Mesenchymal stem cell (in vitro differentiated cells and primary cell): Measurements from ENCODE around the gene KRTAP5-1.

Experiments used
- DNase-seq: peaks from one replicate; pipeline ENCODE4 v3.0.0-alpha.2; 2013
- H2AFZ ChIP-seq: one replicate; pipeline ENCODE4 v1.6.1; 2013; ENCODE audit warnings: low read depth, mild to moderate bottlenecking, control low read depth, inconsistent platforms, low read length, moderate library complexity
- H2AK5ac ChIP-seq: 2 replicates; pipeline ENCODE4 v1.6.1; 2013; ENCODE audit warnings: low read length, moderate library complexity, mild to moderate bottlenecking, inconsistent platforms; ENCODE audit not compliant: severe bottlenecking
- H2BK120ac ChIP-seq: one replicate; pipeline ENCODE4 v1.6.1; 2013; ENCODE audit warnings: low read depth, mild to moderate bottlenecking, inconsistent platforms, low read length, moderate library complexity
- H2BK12ac ChIP-seq, 2 experiments: one replicate each; pipeline ENCODE4 v1.6.1; 2013; ENCODE audit warnings: inconsistent platforms in 2 of 2, low read length in 2 of 2, mild to moderate bottlenecking in 2 of 2, moderate library complexity in 2 of 2, control low read depth in 1 of 2
- H2BK15ac ChIP-seq: one replicate; pipeline ENCODE4 v1.6.1; 2013; ENCODE audit warnings: mild to moderate bottlenecking, low read depth, inconsistent platforms; ENCODE audit not compliant: poor library complexity, severe bottlenecking
- H2BK5ac ChIP-seq: 2 replicates; pipeline ENCODE4 v1.6.1; 2013; ENCODE audit warnings: low read depth, mild to moderate bottlenecking, low read length, control low read depth, inconsistent platforms; ENCODE audit not compliant: poor library complexity, severe bottlenecking
- H3K14ac ChIP-seq, 2 experiments: one replicate each; pipeline ENCODE4 v1.6.1; 2013; ENCODE audit warnings: inconsistent platforms in 2 of 2, low read length in 2 of 2, control low read depth in 1 of 2, mild to moderate bottlenecking in 1 of 2, moderate library complexity in 1 of 2
- H3K18ac ChIP-seq, 2 experiments: one replicate each; pipeline ENCODE4 v1.6.1; 2013; ENCODE audit warnings: inconsistent platforms in 2 of 2, low read length in 2 of 2, control low read depth in 1 of 2, low read depth in 1 of 2, mild to moderate bottlenecking in 1 of 2
- H3K23ac ChIP-seq, 2 experiments: one replicate each; pipeline ENCODE4 v1.6.1; 2013; ENCODE audit warnings: inconsistent platforms in 2 of 2, low read length in 2 of 2, mild to moderate bottlenecking in 2 of 2, moderate library complexity in 2 of 2, control low read depth in 1 of 2
- H3K27ac ChIP-seq: 2 replicates; pipeline ENCODE4 v1.5.1; 2013; ENCODE audit warnings: mild to moderate bottlenecking, moderate library complexity, low read length, control low read depth, inconsistent platforms; ENCODE audit not compliant: poor library complexity, severe bottlenecking
- H3K27me3 ChIP-seq, 2 experiments: 2 replicates each; pipeline versions ENCODE4 v1.6.1 to v1.7.0; 2013; ENCODE audit warnings: low read length in 2 of 2, mild to moderate bottlenecking in 2 of 2, moderate library complexity in 2 of 2, control low read depth in 1 of 2, inconsistent platforms in 1 of 2; ENCODE audit not compliant: control insufficient read depth in 1 of 2, insufficient read depth in 1 of 2
- H3K36me3 ChIP-seq, 2 experiments: 2 replicates each; pipeline versions ENCODE4 v1.6.1 to v1.7.0; 2013; ENCODE audit warnings: low read length in 2 of 2, control low read depth in 1 of 2, inconsistent platforms in 1 of 2, low read depth in 1 of 2, mild to moderate bottlenecking in 1 of 2; ENCODE audit not compliant: insufficient read depth in 2 of 2, control insufficient read depth in 1 of 2
- H3K4ac ChIP-seq, 2 experiments: one replicate each; pipeline ENCODE4 v1.6.1; 2013; ENCODE audit warnings: inconsistent platforms in 2 of 2, low read length in 2 of 2, mild to moderate bottlenecking in 2 of 2, moderate library complexity in 2 of 2, control low read depth in 1 of 2, low read depth in 1 of 2
- H3K4me1 ChIP-seq: 2 replicates; pipeline ENCODE4 v1.6.1; 2013; ENCODE audit warnings: low read depth, low read length, control low read depth; ENCODE audit not compliant: control insufficient read depth, insufficient read depth
- H3K4me2 ChIP-seq: 2 replicates; pipeline ENCODE4 v1.6.1; 2013; ENCODE audit warnings: low read length, mild to moderate bottlenecking, inconsistent platforms; ENCODE audit not compliant: poor library complexity, severe bottlenecking
- H3K4me3 ChIP-seq, 2 experiments: 2 replicates each; pipeline versions ENCODE4 v1.5.1 to v1.7.0; 2013; ENCODE audit warnings: low read length in 2 of 2, mild to moderate bottlenecking in 2 of 2, control low read depth in 1 of 2, low read depth in 1 of 2; ENCODE audit not compliant: insufficient read depth in 1 of 2
- H3K79me1 ChIP-seq: replicated peaks from 2 replicates; pipeline ENCODE4 v1.6.1; 2013; ENCODE audit warnings: mild to moderate bottlenecking, control low read depth, low read length, inconsistent platforms; ENCODE audit not compliant: poor library complexity, severe bottlenecking
- H3K9ac ChIP-seq: 2 replicates; pipeline ENCODE4 v1.7.0; 2013; ENCODE audit warnings: mild to moderate bottlenecking, low read length, moderate library complexity
- H3K9me3 ChIP-seq: 2 replicates; pipeline ENCODE4 v1.7.0; 2013; ENCODE audit warnings: mild to moderate bottlenecking, low read length; ENCODE audit not compliant: control insufficient read depth
- H4K8ac ChIP-seq: one replicate; pipeline ENCODE4 v1.6.1; 2013; ENCODE audit warnings: inconsistent platforms, mild to moderate bottlenecking, low read length, moderate library complexity
- H4K91ac ChIP-seq: one replicate; pipeline ENCODE4 v1.6.1; 2013; ENCODE audit warnings: mild to moderate bottlenecking, low read length, inconsistent platforms
- WGBS: methylation state at CpG from one replicate; pipeline ENCODE4 v1.1.7; 2013; ENCODE audit warnings: mixed read lengths; 5-methylcytosine and 5-hydroxymethylcytosine counted together

KRTAP5-1 gene

DNA sequence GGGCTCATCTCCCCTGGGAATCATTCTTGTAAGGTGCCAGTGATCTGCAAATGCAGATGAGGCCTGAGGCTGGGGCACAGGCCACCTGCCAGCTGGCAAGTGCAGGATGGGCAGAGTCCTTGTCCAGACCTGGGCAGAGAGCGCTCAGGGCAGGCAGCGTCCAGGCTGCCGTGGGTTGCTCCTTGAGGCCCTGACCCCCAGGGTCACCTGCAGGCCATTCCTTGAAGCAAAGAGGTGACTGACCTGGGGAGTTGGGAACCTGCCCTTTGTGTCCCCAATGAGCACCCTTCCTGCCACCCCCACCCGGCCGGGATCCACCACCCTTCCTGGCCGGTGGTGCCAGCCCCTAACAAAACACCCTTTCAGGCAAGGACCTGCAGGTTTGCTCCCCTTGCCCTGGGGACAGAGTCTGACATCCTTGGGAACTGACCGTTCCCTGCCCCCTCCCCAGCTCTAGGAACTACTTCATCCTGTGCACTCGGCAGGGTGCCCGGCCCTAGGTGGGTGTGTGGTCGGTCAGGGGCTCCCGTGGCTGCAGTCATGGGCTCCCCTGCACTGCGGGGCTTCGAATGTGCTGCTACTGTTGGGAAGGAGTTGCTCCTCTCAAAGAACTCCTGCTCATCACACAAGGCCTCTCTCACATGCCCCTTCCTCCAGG is 41.3 kb downstream of the KRTAP5-1 start:
- Histone ChIP-seq H3K23ac (no peak overlapping the region), H2BK120ac (no peak overlapping the region), H3K14ac (no peak overlapping the region), H4K91ac (no peak overlapping the region), H2BK15ac (no peak overlapping the region), H3K9ac (no peak overlapping the region), H3K4me2 (no peak overlapping the region), H3K27me3 (peaks cover 75 to 76% of the 10 kb centered on the region in 2 experiments), H3K4me1 (peaks cover 17% of the 10 kb centered on the region), H3K27ac (no peak overlapping the region), H2BK5ac (no peak overlapping the region), H3K36me3 (no peaks in the 10 kb centered on the region), H3K4ac (no peak overlapping the region), H3K9me3 (no peaks in the 10 kb centered on the region), H3K18ac (no peak overlapping the region), H2BK12ac (no peak overlapping the region), H2AK5ac (no peak overlapping the region), H4K8ac (no peak overlapping the region), H2AFZ (no peak overlapping the region), H3K4me3 (no peak overlapping the region), H3K79me1 (no peaks in the 10 kb centered on the region)
- DNase-seq: no peak
- 82% methylated on average over 13 of the region's 13 CpGs for WGBS

DNA sequence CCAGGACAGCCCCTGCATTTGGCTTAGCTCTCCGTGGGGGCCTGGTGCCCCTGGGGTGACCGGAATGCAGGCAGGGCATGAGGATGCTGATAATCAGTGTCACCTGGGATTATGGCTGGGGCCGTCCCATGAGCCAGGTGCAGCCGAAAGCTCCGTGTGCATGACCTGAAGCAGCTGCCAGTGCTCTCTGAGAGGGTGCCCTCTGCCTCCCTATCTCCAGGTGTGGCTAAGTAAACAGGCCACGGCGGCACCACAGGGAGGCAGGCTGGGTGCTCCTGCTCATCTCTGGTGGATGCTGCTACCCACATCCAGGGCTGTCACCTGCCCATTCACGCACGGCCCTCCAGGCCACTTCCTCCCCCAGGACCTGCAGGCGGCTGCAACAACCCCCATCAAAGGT is 42.8 kb downstream of the KRTAP5-1 start:
- peaks cover 8% of the 10 kb centered on the region for H3K4me1 ChIP-seq
- H2BK5ac ChIP-seq: no peak overlapping the region
- H3K14ac ChIP-seq: no peak overlapping the region
- no peak overlapping the region for H3K23ac ChIP-seq
- peaks cover 66 to 79% of the 10 kb centered on the region in 2 experiments for H3K27me3 ChIP-seq
- H3K36me3 ChIP-seq: no peaks in the 10 kb centered on the region
- 68% methylated on average over 10 of the region's 10 CpGs for whole genome bisulfite sequencing
- no peak overlapping the region for H3K4me2 ChIP-seq
- peaks cover 2% of the 10 kb centered on the region for H3K79me1 ChIP-seq
- no peak overlapping the region for H3K27ac ChIP-seq
- no peak overlapping the region for H2AK5ac ChIP-seq
- no peak overlapping the region for H2BK12ac ChIP-seq
- no peak overlapping the region for H3K9ac ChIP-seq
- H4K8ac ChIP-seq: no peak overlapping the region
- H2AFZ ChIP-seq: no peak overlapping the region
- no peak overlapping the region for H3K18ac ChIP-seq
- no peak for DNase-seq
- no peak overlapping the region for H4K91ac ChIP-seq
- H2BK15ac ChIP-seq: no peak overlapping the region
- no peak overlapping the region for H3K4me3 ChIP-seq
- H3K9me3 ChIP-seq: peaks cover 7% of the 10 kb centered on the region
- H2BK120ac ChIP-seq: no peak overlapping the region
- no peak overlapping the region for H3K4ac ChIP-seq

- Histone ChIP-seq H3K18ac (no peak overlapping the region), H3K14ac (no peak overlapping the region), H2BK120ac (no peak overlapping the region), H3K4ac (no peak overlapping the region), H2BK5ac (no peak overlapping the region), H3K23ac (no peak overlapping the region), H2BK15ac (no peak overlapping the region), H2AK5ac (no peak overlapping the region), H2BK12ac (no peak overlapping the region), H3K4me3 (no peak overlapping the region), H3K79me1 (peaks cover 4% of the 10 kb centered on the region), H3K9ac (no peak overlapping the region), H4K8ac (no peak overlapping the region), H3K27me3 (peaks cover 66 to 73% of the 10 kb centered on the region in 2 experiments), H3K4me1 (peaks cover 2% of the 10 kb centered on the region), H4K91ac (no peak overlapping the region), H2AFZ (no peak overlapping the region), H3K9me3 (peaks cover 7% of the 10 kb centered on the region), H3K36me3 (no peaks in the 10 kb centered on the region), H3K27ac (no peak overlapping the region), H3K4me2 (no peak overlapping the region)
- no peak for DNase-seq
- WGBS: 85% methylated on average over 21 of the region's 22 CpGs
Measured at GRCh38 chr11:1541474-1542204, 43.4 kb downstream of the KRTAP5-1 start.

DNA sequence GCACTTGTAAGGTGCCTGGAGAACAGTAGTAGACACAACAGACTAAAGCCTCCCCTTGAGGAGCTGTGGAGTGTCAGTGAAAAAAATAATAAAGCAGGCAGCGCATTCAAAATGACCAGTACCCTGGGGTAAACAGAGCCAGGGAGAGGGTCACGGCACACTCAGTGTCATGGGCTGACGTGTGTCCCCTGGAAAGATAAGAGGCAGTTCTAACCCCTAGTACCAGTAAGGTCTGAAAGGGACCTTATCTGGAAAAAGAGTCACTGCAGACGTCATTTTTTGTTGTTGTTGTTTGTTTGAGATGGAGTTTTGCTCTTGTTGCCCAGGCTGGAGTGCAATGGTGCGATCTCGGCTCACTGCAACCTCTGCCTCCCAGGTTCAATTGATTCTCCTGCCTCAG is 45.0 kb downstream of the KRTAP5-1 start:
- DNase-seq: no peak
- no peak overlapping the region for H4K8ac ChIP-seq

More for the DNA sequence above, 45.0 kb downstream of the KRTAP5-1 start:
- Histone ChIP-seq H3K79me1 (peaks cover 17% of the 10 kb centered on the region), H3K9me3 (peaks cover 7% of the 10 kb centered on the region), H3K27me3 (peaks cover 51 to 58% of the 10 kb centered on the region in 2 experiments), H3K4me2 (no peak overlapping the region), H3K14ac (no peak overlapping the region), H3K18ac (no peak overlapping the region), H4K91ac (no peak overlapping the region), H3K9ac (no peak overlapping the region), H3K23ac (no peak overlapping the region), H3K36me3 (peaks cover 0 to 6% of the 10 kb centered on the region in 2 experiments), H2BK120ac (no peak overlapping the region), H2BK5ac (no peak overlapping the region), H2AFZ (no peak overlapping the region), H3K4me1 (peaks cover 11% of the 10 kb centered on the region), H3K4me3 (no peak overlapping the region), H2BK15ac (no peak overlapping the region), H3K27ac (no peak overlapping the region), H2AK5ac (no peak overlapping the region), H3K4ac (no peak overlapping the region), H2BK12ac (no peak overlapping the region)
- 89% methylated on average over 6 of the region's 6 CpGs for WGBS
